ENCODE results near the gene PNMA1.

- TF ChIP-seq POLR2AphosphoS5 (IDR thresholded peaks at IDR 0.05) = peak; percentile 82
- TF ChIP-seq CTCF (IDR thresholded peaks at IDR 0.05; ENCODE audit: poor library complexity, severe bottlenecking) = no peak
These were observed 45.8 kb upstream of the PNMA1 start for GRCh38 chr14:73759714-73760597.
